Fibroblast of lung (primary cell): ENCODE data around the gene MACF1. TPM values are rescaled to one million over a fixed set of nuclear protein-coding genes. Genes with fewer than 3 reads are reported as not detected.

Source experiments
- DNase-seq, 2 donors: peaks; one replicate each; pipeline versions ENCODE4 v3.0.0 to v3.0.0-alpha.2; 2010; ENCODE audit warnings: low read depth in 2 of 2
- H2AFZ ChIP-seq: 2 replicates; pipeline ENCODE4 v1.5.1; 2012; ENCODE audit warnings: low read length, control low read depth, inconsistent platforms
- H3K27ac ChIP-seq: 2 replicates; pipeline ENCODE4 v1.5.1; 2011; ENCODE audit warnings: low read length, control low read depth; ENCODE audit not compliant: insufficient read depth
- H3K27me3 ChIP-seq: 2 replicates; pipeline ENCODE4 v1.5.1; 2011; ENCODE audit warnings: mild to moderate bottlenecking, low read length; ENCODE audit not compliant: control insufficient read depth, insufficient read depth
- H3K36me3 ChIP-seq: 2 replicates; pipeline ENCODE4 v1.5.1; 2011; ENCODE audit warnings: low read length; ENCODE audit not compliant: control insufficient read depth, insufficient read depth
- H3K4me1 ChIP-seq: 2 replicates; pipeline ENCODE4 v1.5.1; 2011; ENCODE audit warnings: low read length; ENCODE audit not compliant: control insufficient read depth, insufficient read depth; ENCODE audit errors: extremely low read depth
- H3K4me2 ChIP-seq: 2 replicates; pipeline ENCODE4 v1.5.1; 2011; ENCODE audit warnings: low read length, control low read depth; ENCODE audit not compliant: insufficient read depth; ENCODE audit errors: extremely low read depth
- H3K4me3 ChIP-seq, 4 experiments: fragments of 200-600 bp in 1 of 4; sonication (generic) in 1 of 4; replicated peaks in 1 of 4; 2 replicates each; pipeline ENCODE4 v1.5.1; 2011 to 2016; ENCODE audit warnings: low read length in 4 of 4, low read depth in 3 of 4, mild to moderate bottlenecking in 3 of 4, control low read depth in 2 of 4, inconsistent platforms in 1 of 4, mixed read lengths in 1 of 4; ENCODE audit not compliant: insufficient read depth in 1 of 4; ENCODE audit errors: control extremely low read depth in 1 of 4
- H3K79me2 ChIP-seq: 2 replicates; pipeline ENCODE4 v1.5.1; 2012; ENCODE audit warnings: mild to moderate bottlenecking, low read length, inconsistent platforms; ENCODE audit not compliant: control insufficient read depth, insufficient read depth
- H3K9ac ChIP-seq: 2 replicates; pipeline ENCODE4 v1.5.1; 2011; ENCODE audit warnings: mild to moderate bottlenecking, low read length, control low read depth; ENCODE audit not compliant: insufficient read depth
- H3K9me3 ChIP-seq: 2 replicates; pipeline ENCODE4 v1.5.1; 2012; ENCODE audit warnings: low read depth, low read length; ENCODE audit not compliant: control insufficient read depth, insufficient read depth
- H4K20me1 ChIP-seq: 2 replicates; pipeline ENCODE4 v1.5.1; 2011; ENCODE audit warnings: low read length; ENCODE audit not compliant: control insufficient read depth, insufficient read depth; ENCODE audit errors: extremely low read depth
- CTCF ChIP-seq, 2 donors: IDR thresholded peaks in 1 of 2; conservative IDR thresholded peaks in 1 of 2; 1 replicate in 1 of 2; 2 replicates in 1 of 2; pipeline ENCODE4 v1.5.1; 2011 to 2012; ENCODE audit warnings: low read length in 2 of 2, control low read depth in 1 of 2, inconsistent platforms in 1 of 2, low read depth in 1 of 2, mild to moderate bottlenecking in 1 of 2
- EZH2 ChIP-seq: IDR thresholded peaks from 2 replicates; pipeline ENCODE4 v1.5.1; 2012; ENCODE audit warnings: low read length, control low read depth, mild to moderate bottlenecking; ENCODE audit errors: missing control alignments
- polyA plus RNA-seq, 2 donors: library from polyadenylated mRNA; depleted of rRNA in 1 of 2; stranded (reverse) in 1 of 2; unstranded in 1 of 2; fragments of >200 nt; gene quantifications; 2 replicates each; pipeline ENCODE4 v1.2.1, GENCODE V29; 2011 to 2012; ENCODE audit warnings: missing spikeins in 1 of 2
- total RNA-seq: library from RNA; depleted of rRNA; stranded (reverse); fragments of >200 nt; gene quantifications from 2 replicates; pipeline ENCODE4 v1.2.1, GENCODE V29; 2014

MACF1 gene
- total and polyA plus RNA-seq, 2 donors (not counting 1 experiment from before 2014, with no cell fraction given) = 178 to 414 TPM

- DNase-seq = no peak
- Histone ChIP-seq H3K9me3 (no peaks in the 10 kb centered on the region), H3K4me1 (peaks cover 25% of the 10 kb centered on the region), H3K4me3 (peak overlapping the region in 1 of 4 experiments; percentile 29), H4K20me1 (no peaks in the 10 kb centered on the region), H2AFZ (no peak overlapping the region), H3K4me2 (peak overlapping the region; percentile 62), H3K27me3 (no peaks in the 10 kb centered on the region), H3K27ac (no peak overlapping the region), H3K79me2 (peaks cover 91% of the 10 kb centered on the region), H3K9ac (no peak overlapping the region), H3K36me3 (peaks cover 16% of the 10 kb centered on the region)
- TF ChIP-seq CTCF (conservative IDR thresholded peaks at IDR 0.05 in 1 of 2, IDR thresholded peaks at IDR 0.05 in 1 of 2; ENCODE audit: low read depth in 1 of 2, low read length in 2 of 2) (no peak), EZH2 (no peak)
Observed at GRCh38 chr1:39415553-39415952, 211.1 kb downstream of the MACF1 start.

GRCh38 chr1:39416609-39417008 lies 212.1 kb downstream of the MACF1 start:
- H2AFZ ChIP-seq = no peak overlapping the region
- H3K9ac ChIP-seq = no peak overlapping the region
- peaks cover 86% of the 10 kb centered on the region for H3K79me2 ChIP-seq
- H4K20me1 ChIP-seq = no peaks in the 10 kb centered on the region
- H3K4me2 ChIP-seq = peak overlapping the region; percentile 45
- H3K36me3 ChIP-seq = peaks cover 16% of the 10 kb centered on the region
- peaks cover 25% of the 10 kb centered on the region for H3K4me1 ChIP-seq
- no peak overlapping the region for H3K27ac ChIP-seq
- no peak overlapping the region for H3K4me3 ChIP-seq
- H3K27me3 ChIP-seq = no peaks in the 10 kb centered on the region
- TF ChIP-seq EZH2 = no peak
- TF ChIP-seq CTCF (conservative IDR thresholded peaks at IDR 0.05 in 1 of 2, IDR thresholded peaks at IDR 0.05 in 1 of 2; ENCODE audit: low read depth in 1 of 2, low read length in 2 of 2) = no peak
- H3K9me3 ChIP-seq = no peaks in the 10 kb centered on the region
- DNase-seq = peak in 1 of 2 donors; percentile 58

- TF ChIP-seq CTCF (conservative IDR thresholded peaks at IDR 0.05 in 1 of 2, IDR thresholded peaks at IDR 0.05 in 1 of 2; ENCODE audit: low read depth in 1 of 2, low read length in 2 of 2) = no peak
- no peak for TF ChIP-seq EZH2
- H3K9me3 ChIP-seq = no peaks in the 10 kb centered on the region
- H3K27ac ChIP-seq = no peak overlapping the region
- no peak overlapping the region for H3K4me3 ChIP-seq
- no peak overlapping the region for H3K4me2 ChIP-seq
- peaks cover 17% of the 10 kb centered on the region for H3K4me1 ChIP-seq
- H2AFZ ChIP-seq = no peak overlapping the region
- no peaks in the 10 kb centered on the region for H3K27me3 ChIP-seq
- H3K79me2 ChIP-seq = peaks cover 78% of the 10 kb centered on the region
- H3K36me3 ChIP-seq = peaks cover 18% of the 10 kb centered on the region
- no peaks in the 10 kb centered on the region for H4K20me1 ChIP-seq
- peak in 1 of 2 donors; percentile 88 for DNase-seq
- H3K9ac ChIP-seq = no peak overlapping the region
Observed at GRCh38 chr1:39418236-39418635, 213.7 kb downstream of the MACF1 start.
